WTC11 (cell line): ENCODE measurements around the gene TESK2. TPM values are rescaled to one million over a fixed set of nuclear protein-coding genes. Genes with fewer than 3 reads are reported as not detected.

Experiments
- ATAC-seq: fragments of 200-7000 bp; cut with Tn5 transposase; 2 replicates; pipeline ENCODE4 v1.10.0; 2021; ENCODE audit warnings: mild to moderate bottlenecking, moderate library complexity
- CTCF ChIA-PET: fragments of 300-600 bp; sonication (Branson Sonifier 250); formaldehyde crosslinking; loops from one replicate; lab custom pipeline; 2021; ENCODE audit warnings: antibody characterized with exemption; lab: Charles Lee
- POLR2A ChIA-PET: fragments of 350-600 bp; sonication (Branson Sonifier 250); formaldehyde crosslinking; loops from one replicate; lab custom pipeline; 2021; ENCODE audit warnings: antibody characterized with exemption; lab: Charles Lee
- DNase-seq: peaks from one replicate; pipeline ENCODE4 v3.0.0; 2021; ENCODE audit warnings: low spot score
- H3K27ac Mint-ChIP-seq: 2 replicates; pipeline ENCODE4 v1.8.0; 2021; ENCODE audit warnings: mixed read lengths
- H3K27me3 Mint-ChIP-seq: 2 replicates; pipeline ENCODE4 v1.8.0; 2021; ENCODE audit warnings: low read depth, mild to moderate bottlenecking, moderate library complexity, mixed read lengths
- H3K36me3 Mint-ChIP-seq: 2 replicates; pipeline ENCODE4 v1.8.0; 2021; ENCODE audit warnings: mixed read lengths
- H3K4me1 Mint-ChIP-seq: 2 replicates; pipeline ENCODE4 v1.8.0; 2022; ENCODE audit warnings: mixed read lengths
- H3K4me3 Mint-ChIP-seq: 2 replicates; pipeline ENCODE4 v1.8.0; 2021; ENCODE audit warnings: mild to moderate bottlenecking, moderate library complexity, mixed read lengths
- H3K9me3 Mint-ChIP-seq: 2 replicates; pipeline ENCODE4 v1.8.0; 2021; ENCODE audit warnings: mixed read lengths
- ATF1 ChIP-seq: sonication (generic); formaldehyde crosslinking; IDR thresholded peaks from 2 replicates; pipeline ENCODE4 v1.8.1; 2023; ENCODE audit warnings: mild to moderate bottlenecking, moderate library complexity, missing genetic modification reagents
- ATF2 ChIP-seq: sonication (generic); formaldehyde crosslinking; IDR thresholded peaks from 2 replicates; pipeline ENCODE4 v1.8.1; 2022; ENCODE audit warnings: low read depth, missing genetic modification reagents, borderline replicate concordance
- CREM ChIP-seq: sonication (generic); formaldehyde crosslinking; IDR thresholded peaks from 2 replicates; pipeline ENCODE4 v1.8.1; 2022; ENCODE audit warnings: mild to moderate bottlenecking, missing genetic modification reagents, moderate library complexity
- E2F5 ChIP-seq: sonication (generic); formaldehyde crosslinking; IDR thresholded peaks from 2 replicates; pipeline ENCODE4 v1.8.1; 2022; ENCODE audit warnings: mild to moderate bottlenecking, moderate library complexity, missing genetic modification reagents
- ELF4 ChIP-seq: sonication (generic); formaldehyde crosslinking; IDR thresholded peaks from 2 replicates; pipeline ENCODE4 v1.8.1; 2022; ENCODE audit warnings: low read depth, mild to moderate bottlenecking, moderate library complexity, missing genetic modification reagents
- EMX1 ChIP-seq: fragments of 250-450 bp; sonication (Bioruptor Pico); IDR thresholded peaks from 2 replicates; pipeline ENCODE4 v1.8.0; 2021; ENCODE audit warnings: mild to moderate bottlenecking
- ETV6 ChIP-seq: sonication (generic); formaldehyde crosslinking; IDR thresholded peaks from 2 replicates; pipeline ENCODE4 v1.8.1; 2022; ENCODE audit warnings: mild to moderate bottlenecking, missing genetic modification reagents
- FOXP4 ChIP-seq: sonication (generic); formaldehyde crosslinking; IDR thresholded peaks from 2 replicates; pipeline ENCODE4 v1.8.0; 2022; ENCODE audit warnings: mild to moderate bottlenecking, missing genetic modification reagents
- GRHL2 ChIP-seq: fragments of 250-450 bp; sonication (Bioruptor Pico); IDR thresholded peaks from 2 replicates; pipeline ENCODE4 v1.8.0; 2022; ENCODE audit warnings: mild to moderate bottlenecking, moderate library complexity; ENCODE audit not compliant: insufficient replicate concordance, severe bottlenecking
- HMGA2 ChIP-seq: fragments of 250-450 bp; sonication (Bioruptor Pico); IDR thresholded peaks from 2 replicates; pipeline ENCODE4 v1.4.0; 2021; ENCODE audit warnings: mild to moderate bottlenecking, moderate library complexity
- HMGXB4 ChIP-seq: sonication (generic); formaldehyde crosslinking; IDR thresholded peaks from 2 replicates; pipeline ENCODE4 v1.8.1; 2023; ENCODE audit warnings: mild to moderate bottlenecking, moderate library complexity, missing genetic modification reagents
- NFATC4 ChIP-seq: fragments of 250-450 bp; sonication (Bioruptor Pico); IDR thresholded peaks from 2 replicates; pipeline ENCODE4 v1.9.0; 2021; ENCODE audit warnings: mild to moderate bottlenecking
- NR2C2 ChIP-seq: sonication (generic); formaldehyde crosslinking; IDR thresholded peaks from 2 replicates; pipeline ENCODE4 v1.8.0; 2022; ENCODE audit warnings: mild to moderate bottlenecking, missing genetic modification reagents
- PREB ChIP-seq: sonication (generic); formaldehyde crosslinking; IDR thresholded peaks from 2 replicates; pipeline ENCODE4 v1.8.1; 2022; ENCODE audit warnings: mild to moderate bottlenecking, missing genetic modification reagents, moderate library complexity, borderline replicate concordance
- PRRX2 ChIP-seq: fragments of 250-450 bp; sonication (Bioruptor Pico); IDR thresholded peaks from 2 replicates; pipeline ENCODE4 v1.8.0; 2021; ENCODE audit warnings: mild to moderate bottlenecking
- RELA ChIP-seq: sonication (generic); formaldehyde crosslinking; IDR thresholded peaks from 2 replicates; pipeline ENCODE4 v1.8.1; 2022; ENCODE audit warnings: missing genetic modification reagents, mild to moderate bottlenecking, borderline replicate concordance
- ZNF671 ChIP-seq: fragments of 250-450 bp; sonication (Bioruptor Pico); IDR thresholded peaks from 2 replicates; pipeline ENCODE4 v1.8.0; 2021; ENCODE audit warnings: mild to moderate bottlenecking
- total RNA-seq: library from RNA; stranded (reverse); gene quantifications from 3 replicates; pipeline ENCODE4 v1.2.3, GENCODE V29; 2021

TESK2 gene
- total RNA-seq, 1 experiment from 2014 or later: 13.3 TPM

- no peak overlapping the region for H3K4me3 Mint-ChIP-seq
- no peaks in the 10 kb centered on the region for H3K9me3 Mint-ChIP-seq
- TF ChIP-seq ETV6 (CRISPR knock-in tag): no peak
- no peak for TF ChIP-seq ATF1 (CRISPR knock-in tag)
- no peak for TF ChIP-seq GRHL2 (CRISPR knock-in tag)
- no peak for TF ChIP-seq PREB (CRISPR knock-in tag)
- no peak for TF ChIP-seq ELF4 (CRISPR knock-in tag)
- no peak for TF ChIP-seq E2F5
- TF ChIP-seq PRRX2 (CRISPR knock-in tag): no peak
- ChIA-PET CTCF (interaction anchor here (0.8 kb wide), 2 partner anchors 10 to 60 kb away, joined by 3 to 5 read pairs; partner anchors contain the start of genes CCDC163 and MMACHC), POLR2A (interaction anchor here (2.3 kb wide), 1 partner anchor 10 kb away, joined by 11 read pairs; the partner anchor contains the start of genes CCDC163 and MMACHC)
- no peaks in the 10 kb centered on the region for H3K4me1 Mint-ChIP-seq
- ATAC-seq: no peak
- no peaks in the 10 kb centered on the region for H3K27me3 Mint-ChIP-seq
- peak overlapping the region; percentile 63 for H3K27ac Mint-ChIP-seq
- DNase-seq: no peak
- peaks cover 51% of the 10 kb centered on the region for H3K36me3 Mint-ChIP-seq
These were observed 19.3 kb upstream of the TESK2 start for GRCh38 chr1:45510036-45510971.

- H3K27me3 Mint-ChIP-seq: no peaks in the 10 kb centered on the region
- peak; percentile 45 for ATAC-seq
- no peak for TF ChIP-seq HMGA2 (CRISPR knock-in tag)
- TF ChIP-seq EMX1 (CRISPR knock-in tag): 0 out of 2 replicates have a peak, but pooled peaks have one; percentile 40
- TF ChIP-seq FOXP4: 0 out of 2 replicates have a peak, but pooled peaks have one; percentile 44
- no peak for TF ChIP-seq RELA
- TF ChIP-seq NR2C2 (CRISPR knock-in tag): no peak
- no peak for TF ChIP-seq ATF2 (CRISPR knock-in tag)
- TF ChIP-seq NFATC4 (CRISPR knock-in tag): peak; percentile 77
- peak; percentile 6; the same call in 1 of the 2 replicates for TF ChIP-seq ZNF671 (CRISPR knock-in tag)
- TF ChIP-seq CREM: peak; percentile 25; the same call in 1 of the 2 replicates
- peak; percentile 20; the same call in 1 of the 2 replicates for TF ChIP-seq HMGXB4 (CRISPR knock-in tag)
- TF ChIP-seq, all 79 proteins: peak for 6
- CTCF ChIA-PET: interaction anchor here (2.1 kb wide), 1 partner anchor 148 kb away, joined by 5 read pairs; no protein-coding TSS in a partner anchor
- Mint-ChIP-seq H3K4me3 (no peak overlapping the region), H3K27ac (peak overlapping the region; percentile 48), H3K4me1 (no peaks in the 10 kb centered on the region), H3K36me3 (peaks cover 36% of the 10 kb centered on the region), H3K9me3 (no peaks in the 10 kb centered on the region)
- DNase-seq: no peak
- POLR2A ChIA-PET: interaction anchor here (0.8 to 2.3 kb wide), 4 partner anchors 9 to 148 kb away, joined by 3 to 11 read pairs (median 4); partner anchors contain the start of genes CCDC163, MMACHC and PRDX1
These were observed 17.6 kb upstream of the TESK2 start for GRCh38 chr1:45508295-45509151.
